HEK293 (cell line): ENCODE data around the gene CDH23.
A peak's percentile ranks its signal among the peaks of the same experiment; 100 is the strongest.

Experiments
- BCL6B ChIP-seq: fragments of 450-650 bp; formaldehyde crosslinking; IDR thresholded peaks from 2 replicates; pipeline ENCODE4 v1.5.1; 2017; ENCODE audit warnings: missing biosample characterization, missing genetic modification characterization
- GLI4 ChIP-seq: fragments of 450-650 bp; formaldehyde crosslinking; IDR thresholded peaks from 2 replicates; pipeline ENCODE4 v1.5.1; 2016; ENCODE audit warnings: missing biosample characterization, missing genetic modification characterization
- KLF1 ChIP-seq: fragments of 450-650 bp; formaldehyde crosslinking; IDR thresholded peaks from 2 replicates; pipeline ENCODE4 v1.5.1; 2016; ENCODE audit warnings: missing biosample characterization, missing genetic modification characterization
- KLF17 ChIP-seq: fragments of 450-650 bp; formaldehyde crosslinking; IDR thresholded peaks from 2 replicates; pipeline ENCODE4 v1.5.1; 2016; ENCODE audit warnings: missing biosample characterization, missing genetic modification characterization
- KLF9 ChIP-seq: fragments of 450-650 bp; formaldehyde crosslinking; IDR thresholded peaks from 2 replicates; pipeline ENCODE4 v1.5.1; 2016; ENCODE audit warnings: missing biosample characterization, missing genetic modification characterization, low read depth
- ZBTB44 ChIP-seq: fragments of 450-650 bp; IDR thresholded peaks from 2 replicates; pipeline ENCODE4 v1.5.1; 2018; ENCODE audit warnings: missing biosample characterization, mild to moderate bottlenecking, missing genetic modification characterization
- ZFP41 ChIP-seq: fragments of 450-650 bp; formaldehyde crosslinking; IDR thresholded peaks from 2 replicates; pipeline ENCODE4 v1.5.1; 2016; ENCODE audit warnings: missing biosample characterization, missing genetic modification characterization, borderline replicate concordance
- ZNF148 ChIP-seq: fragments of 450-650 bp; formaldehyde crosslinking; IDR thresholded peaks from 2 replicates; pipeline ENCODE4 v1.5.0; 2017; ENCODE audit warnings: missing biosample characterization, missing genetic modification characterization, borderline replicate concordance
- ZNF2 ChIP-seq: fragments of 450-650 bp; formaldehyde crosslinking; IDR thresholded peaks from 2 replicates; pipeline ENCODE4 v1.5.1; 2016; ENCODE audit warnings: missing biosample characterization, missing genetic modification characterization
- ZNF221 ChIP-seq: fragments of 450-650 bp; formaldehyde crosslinking; IDR thresholded peaks from 2 replicates; pipeline ENCODE4 v1.5.1; 2017; ENCODE audit warnings: missing biosample characterization, missing genetic modification characterization, borderline replicate concordance
- ZNF324 ChIP-seq: fragments of 450-650 bp; formaldehyde crosslinking; IDR thresholded peaks from 2 replicates; pipeline ENCODE4 v1.5.1; 2016; ENCODE audit warnings: missing biosample characterization, missing genetic modification characterization
- ZNF48 ChIP-seq: fragments of 450-650 bp; formaldehyde crosslinking; IDR thresholded peaks from 2 replicates; pipeline ENCODE4 v1.5.1; 2016; ENCODE audit warnings: missing biosample characterization, missing genetic modification characterization
- ZNF513 ChIP-seq: fragments of 450-650 bp; IDR thresholded peaks from 2 replicates; pipeline ENCODE4 v1.5.1; 2018; ENCODE audit warnings: missing biosample characterization, missing genetic modification characterization
- ZNF518A ChIP-seq: fragments of 450-650 bp; formaldehyde crosslinking; conservative IDR thresholded peaks from 2 replicates; pipeline ENCODE4 v1.5.1; 2016; ENCODE audit warnings: low read depth, missing biosample characterization, missing genetic modification characterization
- ZNF571 ChIP-seq: fragments of 450-650 bp; formaldehyde crosslinking; IDR thresholded peaks from 2 replicates; pipeline ENCODE4 v1.5.0; 2017; ENCODE audit warnings: missing biosample characterization, missing genetic modification characterization
- ZNF626 ChIP-seq: fragments of 450-650 bp; sonication (Bioruptor Pico); formaldehyde crosslinking; IDR thresholded peaks from 2 replicates; pipeline ENCODE4 v1.5.1; 2018; ENCODE audit warnings: missing biosample characterization, missing genetic modification characterization, inconsistent platforms
- ZNF692 ChIP-seq: fragments of 450-650 bp; formaldehyde crosslinking; IDR thresholded peaks from 2 replicates; pipeline ENCODE4 v1.5.1; 2016; ENCODE audit warnings: missing biosample characterization, missing genetic modification characterization
- ZNF830 ChIP-seq: fragments of 450-650 bp; IDR thresholded peaks from 2 replicates; pipeline ENCODE4 v1.5.0; 2018; ENCODE audit warnings: missing biosample characterization, missing genetic modification characterization, low read depth, mild to moderate bottlenecking, moderate library complexity
- ZSCAN5A ChIP-seq: fragments of 450-650 bp; formaldehyde crosslinking; IDR thresholded peaks from 2 replicates; pipeline ENCODE4 v1.5.1; 2016; ENCODE audit warnings: missing biosample characterization, missing genetic modification characterization

The CDH23 gene

GRCh38 chr10:71850743-71851464, 454.2 kb downstream of the CDH23 start, which contains the start of gene PSAP (continued):
- TF ChIP-seq ZNF518A (tag by site-specific recombination): 0 out of 2 replicates have a peak, but pooled peaks have one; percentile 4
- TF ChIP-seq ZNF221 (tag by site-specific recombination): no peak
- no peak for TF ChIP-seq BCL6B (tag by site-specific recombination)
- peak; percentile 79; the same call in 1 of the 2 replicates for TF ChIP-seq ZNF2 (tag by site-specific recombination)
- TF ChIP-seq ZBTB44: no peak
- peak; percentile 46; the same call in 1 of the 2 replicates for TF ChIP-seq KLF1 (tag by site-specific recombination)
- no peak for TF ChIP-seq ZNF48 (tag by site-specific recombination)
- TF ChIP-seq KLF9 (tag by site-specific recombination): peak; percentile 73; the same call in 1 of the 2 replicates
- peak; percentile 43; the same call in 1 of the 2 replicates for TF ChIP-seq GLI4 (tag by site-specific recombination)
- TF ChIP-seq ZNF626 (tag by site-specific recombination): no peak
- TF ChIP-seq ZNF571 (tag by site-specific recombination): no peak
- TF ChIP-seq KLF17 (tag by site-specific recombination): peak; percentile 38; the same call in 1 of the 2 replicates
- TF ChIP-seq ZNF830 (tag by site-specific recombination): no peak
- no peak for TF ChIP-seq ZNF148
- TF ChIP-seq ZSCAN5A: no peak
- TF ChIP-seq ZNF513 (tag by site-specific recombination): no peak
- no peak for TF ChIP-seq ZNF692 (tag by site-specific recombination)
- peak; percentile 51; the same call in 1 of the 2 replicates for TF ChIP-seq ZNF324 (tag by site-specific recombination)
- TF ChIP-seq ZFP41: no peak
